HEK293 (cell line): ENCODE data around the gene SLC6A13.
A peak's percentile ranks its signal among the peaks of the same experiment; 100 is the strongest.

ENCODE experiments used
- CTCF ChIA-PET: fragments of 350-600 bp; formaldehyde crosslinking; extraction: SDS; loops from one replicate; lab custom pipeline; 2021; ENCODE audit warnings: antibody characterized with exemption; lab: Yijun Ruan, JAX
- POLR2A ChIA-PET: fragments of 300-600 bp; formaldehyde crosslinking; extraction: SDS; loops from one replicate; lab custom pipeline; 2020; ENCODE audit warnings: antibody characterized with exemption, inconsistent platforms; lab: Yijun Ruan, JAX
- H3K27ac ChIP-seq: fragments of 200-500 bp; sonication (Bioruptor generic); 2 replicates; pipeline ENCODE4 v1.5.1; 2014; ENCODE audit warnings: low read depth, low read length, control low read depth, inconsistent platforms; ENCODE audit errors: extremely low read depth
- H3K36me3 ChIP-seq, 2 experiments: fragments of 200-500 bp in 1 of 2; sonication (Bioruptor generic) in 1 of 2; 1 replicate in 1 of 2; 2 replicates in 1 of 2; pipeline ENCODE4 v1.5.1; 2014 to 2017; ENCODE audit warnings: inconsistent platforms in 2 of 2, low read length in 2 of 2; ENCODE audit not compliant: control insufficient read depth in 2 of 2, insufficient read depth in 1 of 2
- H3K4me1 ChIP-seq: fragments of 200-500 bp; sonication (Bioruptor generic); 2 replicates; pipeline ENCODE4 v1.5.1; 2014; ENCODE audit warnings: mild to moderate bottlenecking, low read length, inconsistent platforms; ENCODE audit not compliant: control insufficient read depth, insufficient read depth
- H3K4me3 ChIP-seq: 2 replicates; pipeline ENCODE4 v1.5.1; 2011; ENCODE audit warnings: low read depth, mild to moderate bottlenecking, control low read depth, low read length, moderate library complexity
- H3K9me3 ChIP-seq: fragments of 200-500 bp; sonication (Bioruptor generic); 2 replicates; pipeline ENCODE4 v1.5.1; 2014; ENCODE audit warnings: low read depth, low read length, inconsistent platforms; ENCODE audit not compliant: control insufficient read depth, insufficient read depth
- GLI4 ChIP-seq: fragments of 450-650 bp; formaldehyde crosslinking; IDR thresholded peaks from 2 replicates; pipeline ENCODE4 v1.5.1; 2016; ENCODE audit warnings: missing biosample characterization, missing genetic modification characterization
- GLIS2 ChIP-seq: fragments of 450-650 bp; formaldehyde crosslinking; IDR thresholded peaks from 2 replicates; pipeline ENCODE4 v1.5.1; 2016; ENCODE audit warnings: missing biosample characterization, missing genetic modification characterization
- KLF10 ChIP-seq: fragments of 450-650 bp; IDR thresholded peaks from 2 replicates; pipeline ENCODE4 v1.5.1; 2018; ENCODE audit warnings: missing biosample characterization, mild to moderate bottlenecking, missing genetic modification characterization
- PRDM1 ChIP-seq: fragments of 450-650 bp; formaldehyde crosslinking; IDR thresholded peaks from 2 replicates; pipeline ENCODE4; 2016; ENCODE audit warnings: missing biosample characterization, missing genetic modification characterization
- REPIN1 ChIP-seq: fragments of 450-650 bp; formaldehyde crosslinking; IDR thresholded peaks from 2 replicates; pipeline ENCODE4 v1.5.1; 2017; ENCODE audit warnings: missing biosample characterization, missing genetic modification characterization, low read depth
- SETDB1 ChIP-seq: IDR thresholded peaks from one replicate; pipeline ENCODE4 v1.6.1; 2017; ENCODE audit warnings: mild to moderate bottlenecking, low read length, moderate library complexity, mixed read lengths; ENCODE audit not compliant: insufficient read length
- SP3 ChIP-seq: fragments of 450-650 bp; formaldehyde crosslinking; IDR thresholded peaks from 2 replicates; pipeline ENCODE4 v1.5.1; 2016; ENCODE audit warnings: missing biosample characterization, missing genetic modification characterization
- TRIM28 ChIP-seq: IDR thresholded peaks from 2 replicates; pipeline ENCODE4 v1.6.1; 2011; ENCODE audit warnings: low read length, control low read depth, borderline replicate concordance
- ZFP3 ChIP-seq: fragments of 450-650 bp; formaldehyde crosslinking; IDR thresholded peaks from 2 replicates; pipeline ENCODE4 v1.5.1; 2016; ENCODE audit warnings: low read depth, missing biosample characterization, missing genetic modification characterization
- ZIC2 ChIP-seq: fragments of 450-650 bp; formaldehyde crosslinking; IDR thresholded peaks from 2 replicates; pipeline ENCODE4 v1.5.1; 2016; ENCODE audit warnings: missing biosample characterization, missing genetic modification characterization
- ZNF132 ChIP-seq: fragments of 450-650 bp; formaldehyde crosslinking; IDR thresholded peaks from 2 replicates; pipeline ENCODE4 v1.5.1; 2017; ENCODE audit warnings: missing biosample characterization, missing genetic modification characterization, borderline replicate concordance
- ZNF2 ChIP-seq: fragments of 450-650 bp; formaldehyde crosslinking; IDR thresholded peaks from 2 replicates; pipeline ENCODE4 v1.5.1; 2016; ENCODE audit warnings: missing biosample characterization, missing genetic modification characterization
- ZNF341 ChIP-seq: fragments of 450-650 bp; formaldehyde crosslinking; IDR thresholded peaks from 2 replicates; pipeline ENCODE4; 2016; ENCODE audit warnings: low read depth, missing biosample characterization, missing genetic modification characterization
- ZNF473 ChIP-seq: fragments of 450-650 bp; formaldehyde crosslinking; IDR thresholded peaks from 2 replicates; pipeline ENCODE4 v1.5.1; 2017; ENCODE audit warnings: missing biosample characterization, missing genetic modification characterization
- ZNF510 ChIP-seq: fragments of 450-650 bp; formaldehyde crosslinking; IDR thresholded peaks from 2 replicates; pipeline ENCODE4 v1.5.1; 2018; ENCODE audit warnings: mild to moderate bottlenecking, missing genetic modification characterization, missing biosample characterization; ENCODE audit not compliant: insufficient replicate concordance
- ZNF549 ChIP-seq: fragments of 450-650 bp; IDR thresholded peaks from 2 replicates; pipeline ENCODE4 v1.5.1; 2018; ENCODE audit warnings: missing biosample characterization, missing genetic modification characterization, mild to moderate bottlenecking, inconsistent platforms, moderate library complexity
- ZNF571 ChIP-seq: fragments of 450-650 bp; formaldehyde crosslinking; IDR thresholded peaks from 2 replicates; pipeline ENCODE4 v1.5.0; 2017; ENCODE audit warnings: missing biosample characterization, missing genetic modification characterization
- ZNF610 ChIP-seq: fragments of 450-650 bp; formaldehyde crosslinking; IDR thresholded peaks from 2 replicates; pipeline ENCODE4 v1.5.1; 2016; ENCODE audit warnings: missing biosample characterization, missing genetic modification characterization, borderline replicate concordance
- ZNF658 ChIP-seq: fragments of 450-650 bp; formaldehyde crosslinking; IDR thresholded peaks from 2 replicates; pipeline ENCODE4; 2016; ENCODE audit warnings: missing biosample characterization, missing genetic modification characterization
- ZXDB ChIP-seq: fragments of 450-650 bp; formaldehyde crosslinking; IDR thresholded peaks from 2 replicates; pipeline ENCODE4 v1.5.1; 2016; ENCODE audit warnings: missing biosample characterization, missing genetic modification characterization
- TF ChIP-seq, protein P1 (sequence below): fragments of 450-650 bp; formaldehyde crosslinking; IDR thresholded peaks from 2 replicates; pipeline ENCODE4 v1.5.1; 2016; ENCODE audit warnings: missing biosample characterization, missing genetic modification characterization
- TF ChIP-seq, protein P2 (sequence below): fragments of 450-650 bp; formaldehyde crosslinking; IDR thresholded peaks from 2 replicates; pipeline ENCODE4 v1.5.1; 2016; ENCODE audit warnings: missing biosample characterization, missing genetic modification characterization
- TF ChIP-seq, protein P3 (sequence below): fragments of 450-650 bp; formaldehyde crosslinking; IDR thresholded peaks from 2 replicates; pipeline ENCODE4 v1.5.1; 2016; ENCODE audit warnings: missing biosample characterization, missing genetic modification characterization
- TF ChIP-seq, protein P4 (sequence below): fragments of 450-650 bp; formaldehyde crosslinking; IDR thresholded peaks from 2 replicates; pipeline ENCODE4 v1.5.1; 2016; ENCODE audit warnings: missing biosample characterization, missing genetic modification characterization

The SLC6A13 gene

DNA sequence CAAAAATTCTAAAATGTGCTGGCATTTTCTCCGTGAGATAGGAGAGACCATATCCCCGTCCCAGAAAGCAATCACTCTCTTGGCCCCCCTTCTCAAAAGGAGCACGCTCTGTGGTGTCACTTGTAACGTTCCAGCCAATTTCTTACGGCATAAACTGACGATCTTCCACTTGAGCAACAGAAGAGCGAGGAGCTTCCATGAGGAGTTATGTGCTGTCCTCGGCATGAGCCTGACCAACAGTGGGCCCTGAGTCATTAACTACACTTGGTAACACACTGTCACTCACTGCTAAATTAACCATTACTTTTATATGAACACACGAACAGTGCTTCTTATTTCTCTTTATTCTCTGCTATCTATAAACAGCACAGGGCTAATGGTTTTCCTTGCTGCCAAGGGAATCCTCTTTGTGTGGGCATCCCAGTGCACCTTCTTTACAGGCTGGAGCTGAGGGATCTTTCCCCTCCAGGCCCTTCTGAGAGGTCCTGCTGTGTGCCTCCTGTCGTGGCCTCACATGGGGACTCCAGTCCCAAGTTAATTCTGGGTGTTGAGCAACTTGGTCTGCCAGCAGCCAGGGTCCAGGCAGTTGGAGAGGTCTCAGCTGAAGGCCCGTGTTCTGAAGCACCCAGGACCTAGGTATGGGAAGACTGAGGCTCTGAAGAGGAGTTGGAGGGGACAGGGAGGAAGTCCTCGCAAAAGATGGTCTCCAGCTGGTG is 9.4 kb downstream of the SLC6A13 start:
- TF ChIP-seq ZIC2 (peak; percentile 59), GLIS2 (0 out of 2 replicates have a peak, but pooled peaks have one; percentile 17), GLI4 (tag by site-specific recombination) (no peak), ZNF2 (no peak)
- H3K27ac ChIP-seq: no peak overlapping the region
- H3K36me3 ChIP-seq: no peaks in the 10 kb centered on the region
- H3K9me3 ChIP-seq: no peaks in the 10 kb centered on the region
- no peak overlapping the region for H3K4me3 ChIP-seq
- ChIA-PET CTCF (interaction anchor here (0.7 to 1.4 kb wide), 2 partner anchors 8 to 33 kb away, joined by 3 read pairs; no protein-coding TSS in a partner anchor), POLR2A (no interaction called here)
- H3K4me1 ChIP-seq: no peaks in the 10 kb centered on the region

DNA sequence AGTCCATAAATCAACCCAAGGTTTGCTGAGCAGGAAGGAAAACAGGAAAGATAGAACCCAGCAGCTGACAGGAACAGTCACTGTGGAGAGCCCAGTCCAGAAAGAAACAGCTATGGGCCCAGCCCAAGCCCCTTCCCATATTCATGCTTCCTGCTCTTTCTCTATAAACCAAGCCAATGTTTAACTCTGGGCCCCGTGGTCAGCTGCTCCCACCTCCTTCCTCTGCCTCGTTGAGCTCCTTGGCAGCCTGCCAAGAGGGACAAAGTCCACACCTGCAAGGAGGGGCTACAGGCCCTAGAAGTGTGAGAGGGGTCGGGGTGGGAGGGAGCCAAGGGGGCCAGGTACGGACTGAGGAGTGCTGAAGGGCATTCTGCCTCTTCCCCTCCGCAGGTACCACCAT is 10.0 kb downstream of the SLC6A13 start:
- no peak for TF ChIP-seq ZNF132 (tag by site-specific recombination)
- Histone ChIP-seq H3K4me3 (no peak overlapping the region), H3K27ac (no peak overlapping the region), H3K9me3 (no peaks in the 10 kb centered on the region; the same call in 1 of the 2 replicates), H3K4me1 (no peaks in the 10 kb centered on the region), H3K36me3 (no peaks in the 10 kb centered on the region)
- ChIA-PET POLR2A (no interaction called here), CTCF (interaction anchor here (1.4 kb wide), 1 partner anchor 33 kb away, joined by 3 read pairs; no protein-coding TSS in a partner anchor)

DNA sequence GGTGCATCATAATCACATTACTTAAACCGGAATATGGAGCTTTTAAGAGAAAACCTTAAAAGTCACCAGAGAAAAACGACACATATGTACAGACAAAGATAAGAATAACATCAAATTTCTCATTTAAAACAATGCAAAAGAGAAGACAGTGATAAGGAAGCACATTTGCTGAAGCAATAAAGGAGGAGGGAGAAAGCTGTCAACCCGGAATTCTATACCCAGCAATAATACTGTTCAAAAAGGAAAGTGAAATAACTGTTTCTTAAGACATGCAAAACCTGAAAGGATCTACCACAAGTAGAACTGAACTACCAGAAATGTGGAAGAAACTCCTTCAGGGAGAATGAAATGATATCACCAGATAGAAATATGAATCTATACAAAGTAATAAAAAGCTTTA is 15.4 kb downstream of the SLC6A13 start:
- TF ChIP-seq REPIN1 (tag by site-specific recombination): no peak
- no peak for TF ChIP-seq ZNF571 (tag by site-specific recombination)
- TF ChIP-seq ZNF473: no peak
- peak; percentile 47 for TF ChIP-seq ZNF510 (tag by site-specific recombination)
- TF ChIP-seq GLI4 (tag by site-specific recombination): no peak
- TF ChIP-seq ZNF610: no peak
- TF ChIP-seq, protein P1, sequence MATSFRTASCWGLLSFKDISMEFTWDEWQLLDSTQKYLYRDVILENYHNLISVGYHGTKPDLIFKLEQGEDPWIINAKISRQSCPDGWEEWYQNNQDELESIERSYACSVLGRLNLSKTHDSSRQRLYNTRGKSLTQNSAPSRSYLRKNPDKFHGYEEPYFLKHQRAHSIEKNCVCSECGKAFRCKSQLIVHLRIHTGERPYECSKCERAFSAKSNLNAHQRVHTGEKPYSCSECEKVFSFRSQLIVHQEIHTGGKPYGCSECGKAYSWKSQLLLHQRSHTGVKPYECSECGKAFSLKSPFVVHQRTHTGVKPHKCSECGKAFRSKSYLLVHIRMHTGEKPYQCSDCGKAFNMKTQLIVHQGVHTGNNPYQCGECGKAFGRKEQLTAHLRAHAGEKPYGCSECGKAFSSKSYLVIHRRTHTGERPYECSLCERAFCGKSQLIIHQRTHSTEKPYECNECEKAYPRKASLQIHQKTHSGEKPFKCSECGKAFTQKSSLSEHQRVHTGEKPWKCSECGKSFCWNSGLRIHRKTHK: no peak
- TF ChIP-seq TRIM28: peak; percentile 95
- no peak for TF ChIP-seq SP3
- no peak for TF ChIP-seq ZFP3 (tag by site-specific recombination)
- no peak for TF ChIP-seq ZNF658 (tag by site-specific recombination)
- TF ChIP-seq ZNF549 (tag by site-specific recombination): peak; percentile 66
- TF ChIP-seq ZXDB (tag by site-specific recombination): no peak
- TF ChIP-seq PRDM1: no peak; the same call in 1 of the 2 replicates
- TF ChIP-seq, protein P2, sequence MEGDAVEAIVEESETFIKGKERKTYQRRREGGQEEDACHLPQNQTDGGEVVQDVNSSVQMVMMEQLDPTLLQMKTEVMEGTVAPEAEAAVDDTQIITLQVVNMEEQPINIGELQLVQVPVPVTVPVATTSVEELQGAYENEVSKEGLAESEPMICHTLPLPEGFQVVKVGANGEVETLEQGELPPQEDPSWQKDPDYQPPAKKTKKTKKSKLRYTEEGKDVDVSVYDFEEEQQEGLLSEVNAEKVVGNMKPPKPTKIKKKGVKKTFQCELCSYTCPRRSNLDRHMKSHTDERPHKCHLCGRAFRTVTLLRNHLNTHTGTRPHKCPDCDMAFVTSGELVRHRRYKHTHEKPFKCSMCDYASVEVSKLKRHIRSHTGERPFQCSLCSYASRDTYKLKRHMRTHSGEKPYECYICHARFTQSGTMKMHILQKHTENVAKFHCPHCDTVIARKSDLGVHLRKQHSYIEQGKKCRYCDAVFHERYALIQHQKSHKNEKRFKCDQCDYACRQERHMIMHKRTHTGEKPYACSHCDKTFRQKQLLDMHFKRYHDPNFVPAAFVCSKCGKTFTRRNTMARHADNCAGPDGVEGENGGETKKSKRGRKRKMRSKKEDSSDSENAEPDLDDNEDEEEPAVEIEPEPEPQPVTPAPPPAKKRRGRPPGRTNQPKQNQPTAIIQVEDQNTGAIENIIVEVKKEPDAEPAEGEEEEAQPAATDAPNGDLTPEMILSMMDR (tag by site-specific recombination): no peak
- peak; percentile 98 for TF ChIP-seq SETDB1
- TF ChIP-seq, protein P3, sequence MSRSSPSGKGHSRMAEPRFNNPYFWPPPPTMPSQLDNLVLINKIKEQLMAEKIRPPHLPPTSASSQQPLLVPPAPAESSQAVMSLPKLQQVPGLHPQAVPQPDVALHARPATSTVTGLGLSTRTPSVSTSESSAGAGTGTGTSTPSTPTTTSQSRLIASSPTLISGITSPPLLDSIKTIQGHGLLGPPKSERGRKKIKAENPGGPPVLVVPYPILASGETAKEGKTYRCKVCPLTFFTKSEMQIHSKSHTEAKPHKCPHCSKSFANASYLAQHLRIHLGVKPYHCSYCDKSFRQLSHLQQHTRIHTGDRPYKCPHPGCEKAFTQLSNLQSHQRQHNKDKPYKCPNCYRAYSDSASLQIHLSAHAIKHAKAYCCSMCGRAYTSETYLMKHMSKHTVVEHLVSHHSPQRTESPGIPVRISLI (tag by site-specific recombination): 0 out of 2 replicates have a peak, but pooled peaks have one; percentile 57
- TF ChIP-seq, protein P4, sequence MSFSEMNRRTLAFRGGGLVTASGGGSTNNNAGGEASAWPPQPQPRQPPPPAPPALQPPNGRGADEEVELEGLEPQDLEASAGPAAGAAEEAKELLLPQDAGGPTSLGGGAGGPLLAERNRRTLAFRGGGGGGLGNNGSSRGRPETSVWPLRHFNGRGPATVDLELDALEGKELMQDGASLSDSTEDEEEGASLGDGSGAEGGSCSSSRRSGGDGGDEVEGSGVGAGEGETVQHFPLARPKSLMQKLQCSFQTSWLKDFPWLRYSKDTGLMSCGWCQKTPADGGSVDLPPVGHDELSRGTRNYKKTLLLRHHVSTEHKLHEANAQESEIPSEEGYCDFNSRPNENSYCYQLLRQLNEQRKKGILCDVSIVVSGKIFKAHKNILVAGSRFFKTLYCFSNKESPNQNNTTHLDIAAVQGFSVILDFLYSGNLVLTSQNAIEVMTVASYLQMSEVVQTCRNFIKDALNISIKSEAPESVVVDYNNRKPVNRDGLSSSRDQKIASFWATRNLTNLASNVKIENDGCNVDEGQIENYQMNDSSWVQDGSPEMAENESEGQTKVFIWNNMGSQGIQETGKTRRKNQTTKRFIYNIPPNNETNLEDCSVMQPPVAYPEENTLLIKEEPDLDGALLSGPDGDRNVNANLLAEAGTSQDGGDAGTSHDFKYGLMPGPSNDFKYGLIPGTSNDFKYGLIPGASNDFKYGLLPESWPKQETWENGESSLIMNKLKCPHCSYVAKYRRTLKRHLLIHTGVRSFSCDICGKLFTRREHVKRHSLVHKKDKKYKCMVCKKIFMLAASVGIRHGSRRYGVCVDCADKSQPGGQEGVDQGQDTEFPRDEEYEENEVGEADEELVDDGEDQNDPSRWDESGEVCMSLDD (tag by site-specific recombination): no peak
- TF ChIP-seq ZNF341 (tag by site-specific recombination): no peak
- TF ChIP-seq KLF10 (tag by site-specific recombination): no peak

More for the DNA sequence above, 15.4 kb downstream of the SLC6A13 start:
- H3K4me1 ChIP-seq: no peaks in the 10 kb centered on the region
- H3K27ac ChIP-seq: no peak overlapping the region
- CTCF ChIA-PET: interaction anchor here (0.7 kb wide), 1 partner anchor 15 kb away, joined by 3 read pairs; no protein-coding TSS in a partner anchor
- POLR2A ChIA-PET: no interaction called here
- H3K9me3 ChIP-seq: no peaks in the 10 kb centered on the region; the same call in 1 of the 2 replicates
- H3K4me3 ChIP-seq: no peak overlapping the region
- no peaks in the 10 kb centered on the region for H3K36me3 ChIP-seq
